SH-SY5Y (cell line): Measurements from ENCODE around the gene PFN1.

Source experiments
- GATA2 ChIP-seq: IDR thresholded peaks from 2 replicates; pipeline ENCODE4 v1.6.1; 2011; ENCODE audit warnings: mild to moderate bottlenecking, low read depth, low read length
- GATA3 ChIP-seq: IDR thresholded peaks from 2 replicates; pipeline ENCODE4 v1.6.1; 2011; ENCODE audit warnings: low read depth, mild to moderate bottlenecking, low read length, moderate library complexity

PFN1 gene

DNA sequence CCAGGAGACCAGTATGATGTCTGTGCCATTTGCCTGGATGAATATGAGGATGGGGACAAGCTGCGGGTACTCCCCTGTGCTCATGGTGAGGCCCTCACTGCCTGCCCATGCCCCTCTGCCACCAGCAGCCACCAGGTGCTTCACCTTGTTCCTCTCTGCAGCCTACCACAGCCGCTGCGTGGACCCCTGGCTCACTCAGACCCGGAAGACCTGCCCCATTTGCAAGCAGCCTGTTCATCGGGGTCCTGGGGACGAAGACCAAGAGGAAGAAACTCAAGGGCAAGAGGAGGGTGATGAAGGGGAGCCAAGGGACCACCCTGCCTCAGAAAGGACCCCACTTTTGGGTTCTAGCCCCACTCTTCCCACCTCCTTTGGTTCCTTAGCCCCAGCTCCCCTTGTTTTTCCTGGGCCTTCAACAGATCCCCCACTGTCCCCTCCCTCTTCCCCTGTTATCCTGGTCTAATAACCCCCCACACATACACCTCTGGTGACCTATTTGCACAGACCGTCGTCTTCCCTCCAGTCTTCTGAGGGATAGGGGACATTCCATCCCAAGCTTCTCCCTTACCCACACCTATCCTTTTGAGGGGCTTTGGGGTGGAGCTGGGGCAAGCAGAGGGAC lies 3.7 kb downstream of the PFN1 start:
- no peak for TF ChIP-seq GATA2
- no peak for TF ChIP-seq GATA3

DNA sequence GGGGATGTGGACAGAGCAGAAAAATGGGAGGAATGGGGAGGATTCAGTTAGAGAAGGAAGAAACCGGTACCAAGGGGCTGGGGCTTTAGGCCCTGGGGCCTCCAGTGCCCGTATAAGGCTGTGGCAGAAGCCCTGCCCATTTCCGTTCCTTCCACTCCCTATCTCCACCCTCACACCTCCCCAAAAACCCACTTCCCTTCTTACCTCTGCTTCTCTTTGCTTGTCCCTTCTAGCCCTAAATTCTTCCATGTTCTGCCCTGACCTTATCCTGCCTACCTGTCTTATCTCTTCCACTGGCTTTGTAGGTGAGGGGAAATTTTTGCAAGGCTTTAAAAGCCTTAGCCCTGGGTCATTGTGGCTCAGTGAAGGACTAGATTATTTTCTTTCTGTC lies 4.2 kb downstream of the PFN1 start:
- TF ChIP-seq GATA3 (no peak), GATA2 (no peak)

DNA sequence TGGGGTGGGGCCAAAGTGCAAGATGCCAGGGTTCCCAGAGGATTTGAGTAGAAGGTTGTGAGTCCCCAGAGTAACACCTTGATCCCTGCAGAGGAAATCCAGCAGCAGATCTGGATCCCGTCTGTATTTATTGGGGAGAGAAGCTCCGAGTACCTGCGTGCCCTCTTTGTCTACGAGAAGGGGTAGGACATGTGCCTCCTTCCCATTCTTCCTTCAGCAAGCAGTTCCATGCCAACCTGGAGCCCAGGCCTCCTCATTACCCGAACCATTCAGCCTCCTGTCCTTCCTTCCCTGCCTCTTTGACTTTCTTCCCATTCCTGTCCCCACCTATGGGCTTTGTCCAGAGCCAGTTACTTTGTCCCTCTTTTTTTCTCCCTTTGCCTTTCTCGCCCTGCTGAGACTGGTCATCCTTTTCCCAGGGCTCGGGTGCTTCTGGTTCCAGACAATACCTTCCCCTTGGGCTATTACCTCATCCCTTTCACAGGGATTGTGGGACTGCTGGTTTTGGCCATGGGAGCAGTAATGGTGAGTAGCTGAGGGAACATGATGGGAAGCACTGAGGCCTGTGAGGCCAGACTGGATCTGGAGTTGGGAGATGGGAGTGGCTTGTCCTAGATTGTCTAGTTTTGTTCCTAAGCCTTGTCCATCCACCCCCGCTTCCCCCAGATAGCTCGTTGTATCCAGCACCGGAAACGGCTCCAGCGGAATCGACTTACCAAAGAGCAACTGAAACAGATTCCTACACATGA lies 5.4 kb downstream of the PFN1 start:
- no peak for TF ChIP-seq GATA3
- no peak for TF ChIP-seq GATA2

DNA sequence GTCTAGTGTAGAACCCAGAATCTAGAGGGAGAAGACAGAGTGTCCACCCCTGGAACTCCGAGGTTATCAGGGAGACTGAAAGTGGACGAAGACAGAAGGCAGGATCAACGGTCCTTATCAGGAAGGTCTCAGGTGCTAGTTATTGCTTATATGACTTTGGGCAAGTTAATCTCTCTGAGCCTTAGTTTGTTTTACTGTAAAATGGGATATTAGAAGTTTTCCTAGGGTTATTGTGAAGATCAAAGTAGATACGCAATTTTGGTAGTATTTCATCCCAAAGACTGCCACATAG lies 7.1 kb downstream of the PFN1 start:
- no peak for TF ChIP-seq GATA3
- no peak for TF ChIP-seq GATA2

DNA sequence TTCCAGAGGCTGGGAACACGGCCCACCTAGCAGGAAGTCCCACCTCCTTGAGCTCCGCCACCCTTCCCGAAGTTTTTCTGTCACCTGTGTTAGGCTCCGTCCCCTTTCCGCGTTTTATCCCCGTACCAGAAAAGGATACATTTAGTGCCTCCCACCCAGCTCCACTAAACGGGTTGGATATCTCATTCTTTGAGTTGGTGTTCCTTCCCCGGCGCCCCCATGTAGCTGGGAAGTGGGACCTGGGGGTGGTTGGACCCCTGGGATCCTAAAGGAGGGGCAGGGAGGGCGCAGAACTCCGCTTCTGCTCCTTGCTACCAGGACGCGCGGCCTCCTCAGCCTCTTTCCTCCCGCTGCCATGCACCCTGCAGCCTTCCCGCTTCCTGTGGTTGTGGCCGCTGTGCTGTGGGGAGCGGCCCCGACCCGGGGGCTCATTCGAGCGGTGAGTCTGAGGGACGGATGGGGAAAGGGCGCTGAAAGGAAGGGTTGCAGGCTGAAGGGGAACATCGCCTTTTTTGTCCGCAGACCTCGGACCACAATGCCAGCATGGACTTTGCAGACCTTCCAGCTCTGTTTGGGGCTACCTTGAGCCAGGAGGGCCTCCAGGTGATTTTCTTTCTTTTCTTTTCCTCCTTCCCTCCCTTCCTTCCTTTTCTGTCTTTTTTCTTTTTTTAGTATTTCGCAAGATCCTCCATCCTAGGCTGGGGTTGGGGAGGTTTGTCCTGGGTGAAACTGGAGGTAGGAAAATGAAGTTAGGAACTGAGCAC lies 7.6 kb downstream of the PFN1 start:
- TF ChIP-seq GATA3 = no peak
- TF ChIP-seq GATA2 = no peak

DNA sequence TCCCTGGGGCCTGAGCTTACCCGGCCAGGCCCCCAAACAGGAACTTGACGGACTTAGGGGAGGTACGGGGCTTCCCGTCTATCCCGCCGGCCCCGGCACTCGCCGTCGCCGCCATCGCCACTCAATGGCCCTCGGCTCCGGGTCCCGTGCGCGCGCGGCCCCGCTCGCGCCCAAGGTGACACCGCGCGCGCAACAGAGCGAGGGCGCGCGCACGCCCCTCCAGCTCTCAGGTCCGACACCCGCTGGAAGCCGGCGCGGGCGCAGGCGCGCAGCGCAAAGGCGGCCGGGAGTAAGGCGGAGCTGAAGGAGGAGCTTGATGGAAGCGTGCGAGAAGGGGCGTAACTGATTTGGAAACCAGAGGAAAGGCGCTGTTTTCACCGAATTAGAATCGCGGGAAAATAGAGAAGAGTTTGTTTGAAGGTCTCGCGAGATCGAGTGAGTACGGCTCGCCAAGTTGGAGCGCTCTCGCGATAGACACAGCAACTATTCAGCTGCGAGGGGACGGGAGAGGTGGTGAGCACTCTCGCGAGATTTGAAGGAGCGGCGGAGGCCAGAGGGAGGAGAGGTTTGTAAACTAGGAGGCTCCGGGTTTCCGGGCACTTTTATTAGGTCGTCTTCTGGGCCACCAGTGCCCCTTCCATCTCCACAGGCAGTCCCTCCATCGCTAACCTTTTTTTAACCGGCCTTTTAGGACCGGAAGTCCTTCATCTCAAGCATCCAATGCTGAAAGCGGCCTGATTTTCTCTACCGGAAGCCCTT lies 8.4 kb downstream of the PFN1 start, which contains the start of the genes RNF167 and SLC25A11:
RNF167 (plus strand) TSS at position 473 of the 759 bp plus-strand sequence. CDS start 642 bp downstream, outside the sequence.
SLC25A11 (minus strand) TSS at position 251 of the 759 bp plus-strand sequence; CDS start at position 115, 136 bp downstream.
- TF ChIP-seq GATA3 = no peak
- no peak for TF ChIP-seq GATA2

DNA sequence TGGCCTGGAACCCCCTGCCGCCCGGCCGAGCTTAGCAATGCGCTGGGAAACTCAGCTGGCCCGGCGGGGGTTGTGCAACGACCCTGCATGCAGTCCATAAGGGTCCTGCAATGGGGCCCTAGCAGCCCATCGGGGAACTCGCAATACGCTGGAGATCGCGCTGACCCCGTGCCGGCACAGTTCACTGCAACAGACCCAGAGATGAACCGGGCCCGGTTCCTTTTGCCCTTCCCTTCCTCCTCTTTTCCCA lies 8.9 kb downstream of the PFN1 start:
- TF ChIP-seq GATA2 (no peak), GATA3 (no peak)

DNA sequence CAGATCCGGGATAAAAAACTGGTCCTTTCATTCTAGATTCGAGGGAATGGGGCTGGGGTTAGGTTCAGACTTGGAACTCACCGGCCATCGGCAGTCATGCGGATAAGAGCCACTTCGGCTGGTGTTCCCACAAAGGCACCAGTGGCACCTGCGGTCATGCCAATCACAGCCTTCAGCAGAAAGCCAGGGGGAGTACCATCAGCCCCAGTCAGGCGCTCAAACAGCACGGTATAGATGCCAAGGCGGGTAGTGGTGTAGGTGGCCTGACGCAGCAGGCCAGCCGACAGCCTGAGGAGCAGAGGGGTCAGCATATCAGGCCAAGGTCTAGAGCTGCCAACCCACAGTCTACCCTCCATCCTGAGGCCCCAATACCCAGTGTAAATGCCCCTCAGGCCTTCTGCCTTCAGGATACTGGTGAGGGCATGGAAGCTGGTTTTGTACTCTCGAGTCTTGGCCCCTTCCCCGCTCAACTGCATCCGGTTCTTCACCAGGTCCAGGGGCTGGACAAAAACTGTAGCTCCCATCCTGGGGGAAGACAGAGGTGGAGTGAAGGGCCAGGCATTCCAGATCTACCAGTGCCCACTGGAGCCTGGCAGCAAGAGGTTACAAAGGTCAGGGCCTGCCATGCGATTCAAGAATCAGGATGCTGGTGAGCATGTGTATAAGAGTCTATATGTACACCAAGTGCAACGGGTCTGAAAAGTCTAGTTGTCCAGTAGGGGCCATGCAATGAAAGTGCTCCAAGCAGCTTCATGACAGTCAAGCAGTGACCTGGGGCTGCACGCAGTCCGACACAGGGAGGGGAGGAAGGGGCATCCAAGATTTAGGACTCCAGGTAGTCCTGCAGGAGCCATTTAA lies 9.4 kb downstream of the PFN1 start:
- TF ChIP-seq GATA3 = no peak
- no peak for TF ChIP-seq GATA2

DNA sequence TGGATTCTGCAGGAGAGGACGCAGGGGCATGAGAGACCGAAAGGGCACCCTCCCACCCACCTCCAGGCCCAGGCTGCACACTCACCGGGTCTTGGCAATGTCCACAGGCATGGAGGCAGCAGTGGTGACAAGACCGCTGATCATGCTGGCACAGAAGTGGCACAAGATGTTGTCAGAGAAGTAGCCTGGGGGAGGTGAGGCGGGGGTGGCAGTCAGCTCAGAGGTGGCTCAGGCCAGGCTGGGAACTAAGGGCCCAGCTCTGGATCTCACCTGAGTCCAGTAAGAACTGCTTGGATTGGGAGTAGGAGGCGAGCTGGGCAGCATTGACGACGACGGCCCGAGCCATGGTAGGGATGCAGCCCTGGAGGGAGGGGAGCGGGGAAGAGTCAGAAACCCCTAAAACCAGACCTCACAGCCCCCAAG lies 10.2 kb downstream of the PFN1 start:
- no peak for TF ChIP-seq GATA3
- TF ChIP-seq GATA2 = no peak

DNA sequence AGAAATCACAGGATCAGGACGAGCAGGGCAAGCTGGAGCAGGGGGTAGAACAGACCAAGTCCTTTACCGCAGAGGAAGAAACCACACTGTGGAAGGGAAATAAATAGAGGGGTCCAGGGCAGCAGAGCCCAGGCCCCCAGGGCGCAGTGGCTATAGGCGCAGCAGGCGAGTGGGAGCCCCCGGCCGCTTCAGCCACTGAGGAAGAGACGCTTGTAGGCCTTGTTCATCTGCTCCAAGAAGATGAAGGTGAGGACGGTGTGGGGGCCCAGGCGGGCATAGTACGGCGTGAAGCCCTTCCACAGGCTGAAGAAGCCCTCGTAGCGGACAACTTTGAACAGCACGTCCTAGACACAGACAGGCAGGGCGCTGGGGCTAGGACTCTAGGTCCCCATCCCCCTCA lies 10.8 kb downstream of the PFN1 start:
- TF ChIP-seq GATA2 (no peak), GATA3 (no peak)

DNA sequence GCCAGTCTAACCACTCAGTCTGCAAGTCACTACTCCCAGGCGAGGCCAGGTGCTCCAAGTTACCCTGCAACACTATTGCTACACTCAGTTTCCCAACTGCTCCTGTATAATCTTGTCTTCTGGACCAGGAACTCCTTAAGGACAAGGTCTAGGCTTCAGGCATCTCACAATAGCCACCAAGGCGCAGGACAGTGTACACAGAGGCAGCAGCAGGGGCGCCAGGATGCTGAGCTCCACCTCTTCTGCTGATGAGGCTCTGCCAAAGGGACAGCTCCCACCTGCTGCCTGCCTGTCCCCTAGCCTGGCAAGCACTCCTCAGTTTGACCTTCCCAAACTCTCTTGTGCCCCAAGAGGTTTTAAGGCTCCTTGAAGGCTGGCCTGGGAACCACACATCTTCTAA lies 11.9 kb downstream of the PFN1 start:
- TF ChIP-seq GATA3 (no peak), GATA2 (no peak)

DNA sequence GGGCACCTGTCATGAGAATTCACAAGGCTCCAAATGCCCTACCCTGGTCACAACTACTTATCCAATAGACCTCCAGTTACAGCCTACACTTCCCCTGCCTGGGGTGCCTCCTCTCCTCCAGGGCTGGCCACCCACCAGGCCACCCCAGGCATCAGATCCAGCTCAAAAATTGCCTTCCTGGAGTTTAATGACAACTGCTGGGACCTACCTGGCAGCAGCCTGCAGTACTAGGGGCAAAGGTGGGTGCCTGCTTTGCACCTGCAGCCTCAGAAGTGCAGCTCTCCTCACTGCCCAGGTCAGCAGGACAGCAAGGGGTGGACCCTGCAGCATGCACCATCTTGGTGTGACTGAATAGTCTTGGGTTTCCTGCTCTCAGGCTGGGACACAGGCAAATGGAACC lies 12.7 kb downstream of the PFN1 start:
- TF ChIP-seq GATA3 = no peak
- TF ChIP-seq GATA2 = no peak

DNA sequence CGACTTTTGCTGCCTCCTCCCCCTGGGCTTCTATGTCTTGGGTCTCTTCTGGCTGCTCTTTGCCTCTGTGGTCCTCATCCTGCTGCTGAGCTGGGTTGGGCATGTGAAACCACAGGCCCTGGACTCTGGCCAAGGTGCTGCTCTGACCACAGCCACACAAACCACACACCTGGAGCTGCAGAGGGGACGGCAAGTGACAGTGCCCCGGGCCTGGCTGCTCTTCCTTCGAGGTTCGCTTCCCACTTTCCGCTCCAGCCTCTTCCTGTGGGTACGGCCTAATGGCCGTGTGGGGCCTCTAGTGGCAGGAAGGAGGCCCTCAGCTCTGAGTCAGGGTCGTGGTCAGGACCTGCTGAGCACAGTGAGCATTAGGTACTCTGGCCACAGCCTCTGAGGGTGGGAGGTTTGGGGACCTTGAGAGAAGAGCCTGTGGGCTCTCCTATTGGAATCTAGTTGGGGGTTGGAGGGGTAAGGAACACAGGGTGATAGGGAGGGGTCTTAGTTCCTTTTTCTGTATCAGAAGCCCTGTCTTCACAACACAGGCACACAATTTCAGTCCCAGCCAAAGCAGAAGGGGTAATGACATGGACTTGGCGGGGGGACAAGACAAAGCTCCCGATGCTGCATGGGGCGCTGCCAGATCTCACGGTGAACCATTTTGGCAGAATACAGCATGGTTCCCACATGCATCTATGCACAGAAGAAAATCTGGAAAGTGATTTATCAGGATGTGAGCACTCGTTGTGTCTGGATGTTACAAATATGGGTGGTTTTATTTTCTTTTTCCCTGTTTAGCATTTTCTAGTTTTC lies 14.0 kb downstream of the PFN1 start:
- TF ChIP-seq GATA3 = no peak
